Spleen (tissue), 11 donors: ENCODE results near the gene HUS1B. TPM values are rescaled to one million over a fixed set of nuclear protein-coding genes. Genes with fewer than 3 reads are reported as not detected.

Experiments used
- DNase-seq: peaks from one replicate; pipeline ENCODE4 v3.0.0-alpha.2; 2020
- H3K27ac ChIP-seq, 8 donors: fragments of 200-600 bp; sonication (generic) in 7 of 8; 1 replicate in 4 of 8; 2 replicates in 4 of 8; pipeline versions ENCODE4 v1.5.0 to v1.8.0; 2016 to 2021; ENCODE audit warnings: inconsistent platforms in 4 of 8, mild to moderate bottlenecking in 4 of 8, moderate library complexity in 1 of 8
- H3K27me3 ChIP-seq, 7 donors: fragments of 200-600 bp; sonication (generic) in 6 of 7; replicated peaks in 1 of 7; 1 replicate in 4 of 7; 2 replicates in 3 of 7; pipeline versions ENCODE4 v1.5.0 to v1.8.0; 2016 to 2021; ENCODE audit warnings: inconsistent platforms in 3 of 7, mild to moderate bottlenecking in 1 of 7
- H3K36me3 ChIP-seq, 6 donors: fragments of 200-600 bp; sonication (generic) in 5 of 6; 1 replicate in 4 of 6; 2 replicates in 2 of 6; pipeline versions ENCODE4 v1.5.0 to v1.8.0; 2016 to 2021; ENCODE audit warnings: inconsistent platforms in 2 of 6
- H3K4me1 ChIP-seq, 6 donors: fragments of 200-600 bp; sonication (generic) in 5 of 6; 1 replicate in 3 of 6; 2 replicates in 3 of 6; pipeline versions ENCODE4 v1.5.0 to v1.8.0; 2016 to 2021; ENCODE audit warnings: inconsistent platforms in 3 of 6
- H3K4me3 ChIP-seq, 8 donors: fragments of 200-600 bp; sonication (generic) in 7 of 8; 1 replicate in 4 of 8; 2 replicates in 4 of 8; pipeline versions ENCODE4 v1.5.0 to v1.8.0; 2016 to 2021; ENCODE audit warnings: inconsistent platforms in 4 of 8, mild to moderate bottlenecking in 4 of 8, moderate library complexity in 2 of 8
- H3K9me3 ChIP-seq, 8 donors: fragments of 200-600 bp; sonication (generic) in 7 of 8; 1 replicate in 4 of 8; 2 replicates in 4 of 8; pipeline versions ENCODE4 v1.5.0 to v1.8.0; 2016 to 2021; ENCODE audit warnings: inconsistent platforms in 4 of 8
- CTCF ChIP-seq, 11 experiments: fragments of 200-600 bp in 7 of 11; fragments of 450-650 bp in 4 of 11; sonication (generic) in 4 of 11; IDR thresholded peaks in 8 of 11; conservative IDR thresholded peaks in 3 of 11; 1 replicate in 7 of 11; 2 replicates in 4 of 11; pipeline versions ENCODE4 v1.4.0 to v1.8.0; 2016 to 2021; ENCODE audit warnings: antibody characterized with exemption in 11 of 11, inconsistent platforms in 4 of 11, mild to moderate bottlenecking in 1 of 11
- POLR2A ChIP-seq, 3 donors: fragments of 450-650 bp; IDR thresholded peaks; one replicate each; pipeline ENCODE4 v1.5.1; 2017; ENCODE audit warnings: antibody characterized with exemption in 3 of 3, mild to moderate bottlenecking in 1 of 3
- POLR2AphosphoS5 ChIP-seq, 3 donors: sonication (generic); formaldehyde crosslinking; IDR thresholded peaks; one replicate each; pipeline ENCODE4 v1.5.1; 2017; ENCODE audit warnings: antibody characterized with exemption in 3 of 3
- WGBS, 5 donors: extraction: QIAGEN DNeasy Blood & Tissue Kit in 3 of 5; methylation state at CpG; one replicate each; pipeline versions ENCODE4 v1.1.5 to v1.1.7; 2013 to 2018; 5-methylcytosine and 5-hydroxymethylcytosine counted together
- intact Hi-C: fragments of 100-400 bp; cut with DNase I; formaldehyde crosslinking; loops from one replicate; pipeline ENCODE4 v1.15.0; 2023; ENCODE audit warnings: low total_unique reads
- polyA plus RNA-seq, 3 donors: library from polyadenylated mRNA; stranded (reverse); fragments of 200-250 nt; gene quantifications; one replicate each; pipeline ENCODE4 v1.2.1, GENCODE V29; 2013
- total RNA-seq, 7 donors: library from RNA; depleted of rRNA in 3 of 7; stranded (reverse); fragments of >200 nt in 3 of 7; fragmentation: NEBNext Ultra II Directional in 4 of 7; extraction: Animal tissue kit (Norgen Biotek cat#: 25700) in 4 of 7; gene quantifications; one replicate each; pipeline versions ENCODE4 v1.1.0 to v1.2.1, GENCODE V29; 2016 to 2021
- donor health status: healthy with polysubstance abuse.
- donor health status: DM: no; HTN: no; CAD: no; lungs with moderate emphysema.
- donor health status: DM: no; HTN: no; CAD: no.
- donor health status: Bipolar disorder and iron deficiency.
- donor health status: healthy.
- donor health status: DM: no; HTN: no; CAD: no.
- donor health status: DM: yes; HTN: yes; CAD: no.

Gene HUS1B
- total and polyA plus RNA-seq, 10 donors, result 0.06 to 6.1 (median 2.2) TPM

- no peak for TF ChIP-seq CTCF (IDR thresholded peaks at IDR 0.05 in 8 of 11, conservative IDR thresholded peaks at IDR 0.05 in 3 of 11)
- Histone ChIP-seq H3K4me1 (peaks cover 0 to 11% (median 6%) of the 10 kb centered on the region in 6 donors), H3K9me3 (peaks cover 0 to 6% (median 0%) of the 10 kb centered on the region in 8 donors), H3K27ac (no peak overlapping the region), H3K4me3 (no peak overlapping the region), H3K27me3 (no peaks in the 10 kb centered on the region), H3K36me3 (peaks cover 0 to under 1% (median 0%) of the 10 kb centered on the region in 6 donors)
- 80 to 89% (median 84%) methylated on average over 4 of the region's 4 CpGs for WGBS, 5 donors
- DNase-seq, result no peak
- intact Hi-C loops, result no loop called here
Measured at GRCh38 chr6:650098-650497, 6.8 kb downstream of the HUS1B start.

GRCh38 chr6:642805-643204, 14.1 kb downstream of the HUS1B start:
- no peak for TF ChIP-seq POLR2A (IDR thresholded peaks at IDR 0.05)
- no peak for TF ChIP-seq CTCF (IDR thresholded peaks at IDR 0.05 in 8 of 11, conservative IDR thresholded peaks at IDR 0.05 in 3 of 11)
- no peak for TF ChIP-seq POLR2AphosphoS5 (IDR thresholded peaks at IDR 0.05)
- H3K27ac ChIP-seq, result no peak overlapping the region
- H3K9me3 ChIP-seq, result peaks cover 0 to 6% (median 0%) of the 10 kb centered on the region in 8 donors
- no peak overlapping the region for H3K4me3 ChIP-seq
- no peak for DNase-seq
- H3K27me3 ChIP-seq, result no peaks in the 10 kb centered on the region
- H3K4me1 ChIP-seq, result peaks cover 0 to 21% (median 6%) of the 10 kb centered on the region in 6 donors
- intact Hi-C loops, result no loop called here
- H3K36me3 ChIP-seq, result peaks cover 0 to 14% (median 0%) of the 10 kb centered on the region in 6 donors

GRCh38 chr6:641225-641985, 15.5 kb downstream of the HUS1B start:
- TF ChIP-seq CTCF (IDR thresholded peaks at IDR 0.05 in 8 of 11, conservative IDR thresholded peaks at IDR 0.05 in 3 of 11) (no peak), POLR2A (IDR thresholded peaks at IDR 0.05) (no peak), POLR2AphosphoS5 (IDR thresholded peaks at IDR 0.05) (no peak)
- WGBS, 5 donors, result 96 to 98% (median 97%) methylated on average over 8 of the region's 8 CpGs
- intact Hi-C loops, result no loop called here
- peaks cover 0 to 28% (median 11%) of the 10 kb centered on the region in 6 donors for H3K36me3 ChIP-seq
- no peak overlapping the region for H3K27ac ChIP-seq
- DNase-seq, result no peak
- peaks cover 0 to 19% (median 5%) of the 10 kb centered on the region in 6 donors for H3K4me1 ChIP-seq
- H3K9me3 ChIP-seq, result peaks cover 0 to 6% (median 0%) of the 10 kb centered on the region in 8 donors
- no peaks in the 10 kb centered on the region for H3K27me3 ChIP-seq
- H3K4me3 ChIP-seq, result no peak overlapping the region

GRCh38 chr6:636488-636887, 20.4 kb downstream of the HUS1B start:
- peaks cover 0 to under 1% (median 0%) of the 10 kb centered on the region in 8 donors for H3K9me3 ChIP-seq
- intact Hi-C loops, result no loop called here
- H3K36me3 ChIP-seq, result peaks cover 0 to 75% (median 18%) of the 10 kb centered on the region in 6 donors
- H3K4me3 ChIP-seq, result no peak overlapping the region
- no peak for DNase-seq
- no peaks in the 10 kb centered on the region for H3K4me1 ChIP-seq
- H3K27me3 ChIP-seq, result no peaks in the 10 kb centered on the region
- H3K27ac ChIP-seq, result no peak overlapping the region
- TF ChIP-seq POLR2A (IDR thresholded peaks at IDR 0.05) (no peak), CTCF (IDR thresholded peaks at IDR 0.05 in 8 of 11, conservative IDR thresholded peaks at IDR 0.05 in 3 of 11) (no peak), POLR2AphosphoS5 (IDR thresholded peaks at IDR 0.05) (no peak)
- 50 to 66% (median 63%) methylated on average over 5 of the region's 5 CpGs for WGBS, 5 donors
